GOT3 (cell line): ENCODE measurements around the gene C11orf65.
"Not testable (repeated sequence)": the region's sequence is repeated elsewhere in the genome, so short reads cannot be mapped to it uniquely, and the experiment has no call there.

Experiments used
- DNase-seq: peaks from one replicate; lab custom pipeline; 2025; ENCODE audit warnings: mixed read lengths; lab: John Stamatoyannopoulos, UW

The C11orf65 gene

DNA sequence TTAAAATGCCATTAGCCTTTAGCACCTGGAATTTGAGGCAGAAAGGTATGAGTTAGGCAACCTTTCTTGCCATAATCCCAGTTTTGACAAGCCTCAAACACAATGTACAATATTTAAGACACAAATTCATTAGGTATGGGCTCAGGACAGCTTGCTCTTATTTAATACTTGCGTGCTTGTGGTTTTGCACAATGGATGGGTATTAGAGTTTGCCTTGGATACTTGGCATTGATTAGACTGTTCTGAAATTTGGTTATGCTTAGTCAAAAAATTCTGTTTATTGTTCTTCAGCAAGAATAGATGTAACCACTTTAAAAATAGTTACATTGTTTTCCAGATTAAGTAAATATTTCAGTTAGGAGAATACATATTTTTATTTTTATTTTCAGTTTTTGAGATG, 5.4 kb upstream of the C11orf65 start:
- no peak for DNase-seq

DNA sequence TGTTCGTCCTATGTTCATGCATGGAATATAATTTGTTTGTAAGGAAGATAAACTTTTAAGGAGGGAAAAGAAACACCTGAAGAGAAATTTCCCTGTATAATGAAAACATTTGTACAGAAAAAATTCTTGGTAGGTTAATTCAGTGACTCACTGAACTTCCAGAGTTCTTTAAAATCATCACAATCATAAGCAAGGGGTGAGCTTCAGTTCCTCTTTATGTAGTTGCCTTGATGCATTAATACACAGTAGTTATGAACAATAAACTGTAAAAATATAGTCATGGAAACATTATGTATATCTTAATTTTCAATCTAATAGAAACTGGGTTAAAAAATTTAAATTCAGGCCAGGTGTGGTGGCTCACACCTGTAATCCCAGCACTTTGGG, 1.1 kb upstream of the C11orf65 start:
- no peak for DNase-seq

DNA sequence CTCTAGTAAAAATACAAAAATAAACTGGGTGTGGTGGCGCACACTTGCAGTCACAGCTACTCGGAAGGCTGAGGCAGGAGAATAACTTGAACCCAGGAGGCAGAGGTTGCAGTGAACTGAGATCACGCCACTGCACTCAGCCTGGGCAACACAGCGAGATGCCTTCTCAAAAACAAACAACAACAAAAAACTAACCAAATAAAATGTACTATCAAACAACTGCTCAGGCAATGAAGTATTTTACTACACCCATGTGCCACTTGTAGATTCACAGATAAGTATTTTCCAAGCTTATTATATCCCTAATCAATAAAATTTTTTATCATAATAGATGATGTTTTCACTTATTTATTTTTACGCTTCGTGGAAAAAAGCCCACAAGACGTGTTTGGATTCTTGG, 924 bp downstream of the C11orf65 start:
- no peak for DNase-seq

DNA sequence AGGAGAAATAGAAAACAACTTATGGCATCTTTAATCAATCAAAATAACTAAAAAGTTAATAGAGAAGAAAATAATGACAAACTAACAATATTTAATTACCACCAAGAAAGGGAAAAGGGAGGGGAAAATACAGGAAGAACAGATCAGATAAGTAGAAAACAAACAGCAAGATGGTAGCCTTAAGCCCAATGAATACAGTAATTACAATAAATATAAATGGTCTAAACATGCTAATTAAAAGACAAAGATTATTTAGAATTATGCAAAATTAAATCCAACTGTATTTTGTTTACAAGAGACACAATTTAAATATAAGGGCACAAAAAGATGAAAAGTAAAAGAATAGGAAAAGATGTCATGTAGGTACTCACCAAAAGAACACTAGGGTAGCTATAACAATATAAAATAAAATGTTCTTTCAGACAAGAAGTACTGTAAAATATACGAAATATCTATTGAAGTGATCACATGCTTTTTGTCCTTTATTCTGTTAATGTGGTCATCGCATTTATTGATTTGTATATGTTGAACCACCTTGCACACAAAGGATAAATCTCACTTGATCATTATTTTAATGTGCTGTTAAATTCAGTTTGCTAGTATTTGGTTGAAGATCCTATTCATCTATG, 14.0 kb downstream of the C11orf65 start:
- DNase-seq: no peak

DNA sequence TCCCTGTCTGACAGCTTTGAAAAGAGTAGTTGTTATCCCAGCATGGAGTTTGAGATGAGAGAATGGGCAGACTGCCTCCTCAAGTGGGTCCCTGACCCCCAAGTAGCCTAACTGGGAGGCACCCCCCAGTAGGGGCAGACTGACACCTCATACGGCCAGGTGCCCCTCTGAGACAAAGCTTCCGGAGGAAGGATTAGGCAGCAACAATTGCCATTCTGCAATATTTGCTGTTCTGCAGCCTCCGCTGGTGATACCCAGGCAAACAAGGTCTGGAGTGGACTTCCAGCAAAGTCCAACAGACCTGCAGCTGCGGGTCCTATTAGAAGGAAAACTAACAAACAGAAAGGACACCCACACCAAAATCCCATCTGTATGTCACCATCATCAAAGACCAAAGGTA, 25.9 kb downstream of the C11orf65 start:
- not testable (repeated sequence) for DNase-seq

DNA sequence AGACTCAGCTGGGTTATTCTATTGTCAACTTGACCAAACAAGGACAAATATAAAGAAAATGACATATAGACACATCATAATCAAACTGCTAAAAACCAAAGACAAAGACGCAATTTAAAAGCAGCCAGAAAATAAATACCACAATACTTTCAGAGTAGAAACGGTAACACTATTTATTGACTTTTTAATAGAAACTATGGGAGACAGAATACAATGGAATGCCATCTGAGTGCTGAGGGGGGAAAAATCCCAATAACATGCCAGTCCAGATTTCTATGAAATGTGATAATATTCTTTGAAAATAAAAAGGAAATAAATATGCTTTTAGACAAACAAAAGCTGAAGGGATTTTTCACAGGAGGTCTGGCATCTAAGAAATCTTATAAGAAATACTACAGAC, 30.7 kb downstream of the C11orf65 start:
- DNase-seq: no peak

DNA sequence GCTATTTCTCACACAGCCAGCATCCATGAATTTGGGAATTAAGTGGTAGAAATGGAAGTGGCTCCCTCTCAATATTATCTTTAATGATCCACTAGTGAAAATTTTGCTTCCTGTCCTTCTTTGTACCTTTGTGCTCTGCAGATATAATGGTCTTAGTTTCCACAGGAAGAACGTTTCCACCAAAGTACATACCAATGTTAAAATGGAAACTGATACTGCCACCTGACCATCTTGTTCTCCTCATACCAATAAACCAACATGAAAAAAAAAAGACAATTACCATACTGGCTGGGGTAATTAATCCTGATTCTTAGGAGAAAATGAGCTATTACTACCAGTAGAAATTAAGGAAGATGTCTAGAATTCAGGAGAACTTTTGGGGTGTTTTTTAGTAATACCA, 32.3 kb downstream of the C11orf65 start:
- no peak for DNase-seq

DNA sequence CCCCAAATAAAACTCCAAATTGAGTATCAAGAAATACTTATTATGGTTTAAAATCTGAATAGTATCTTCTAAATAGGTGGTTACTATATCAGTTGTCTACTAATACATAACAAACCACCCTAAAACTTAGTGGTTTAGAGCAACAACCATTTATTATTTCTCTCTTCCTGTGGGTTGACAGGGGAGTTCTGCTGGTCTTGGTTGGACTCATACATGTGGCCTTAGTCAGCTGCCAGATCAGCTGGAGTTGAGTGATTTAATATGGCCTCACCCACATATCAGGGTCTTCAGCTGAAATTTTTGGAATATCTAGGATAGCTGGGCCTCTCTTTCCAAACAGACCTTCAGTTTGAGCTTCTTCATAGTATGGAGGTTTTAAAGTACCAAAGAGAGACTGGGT, 34.5 kb downstream of the C11orf65 start:
- DNase-seq: no peak

DNA sequence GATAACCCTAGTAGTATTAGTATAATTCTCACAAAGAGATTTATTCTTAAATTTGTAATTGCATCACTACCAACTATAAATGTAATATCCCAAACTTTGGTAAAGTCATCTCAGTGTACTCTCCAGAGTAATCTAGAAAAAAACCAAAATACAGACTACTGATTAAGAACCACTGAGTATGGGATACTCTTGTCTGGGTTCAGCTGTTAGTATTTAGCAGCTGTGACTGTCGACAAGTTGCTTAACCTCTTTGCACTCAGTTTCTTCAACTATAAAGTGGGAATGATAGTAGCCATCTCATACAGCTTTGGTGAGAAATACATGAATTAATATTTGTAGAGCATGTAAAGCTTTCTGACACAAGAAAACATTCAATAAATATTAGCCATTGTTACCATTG, 35.3 kb downstream of the C11orf65 start:
- DNase-seq: no peak

DNA sequence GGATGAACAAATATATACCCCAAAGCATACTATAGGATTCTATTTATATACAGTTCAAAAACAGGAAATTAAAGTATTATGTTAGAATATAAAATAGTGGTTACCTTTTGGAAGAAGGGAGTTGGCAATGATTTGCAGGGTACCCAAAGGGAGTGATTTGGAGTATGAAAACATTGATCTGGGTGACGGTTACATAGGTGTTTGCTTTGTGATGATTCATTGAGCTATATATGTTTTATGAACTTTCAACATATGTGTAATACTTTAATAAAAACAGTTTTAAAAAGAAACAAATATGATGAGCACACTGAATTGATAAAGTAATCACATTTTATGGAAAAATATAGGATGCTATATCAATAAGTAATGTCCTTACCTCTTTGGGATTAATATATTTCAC, 36.0 kb downstream of the C11orf65 start:
- no peak for DNase-seq

DNA sequence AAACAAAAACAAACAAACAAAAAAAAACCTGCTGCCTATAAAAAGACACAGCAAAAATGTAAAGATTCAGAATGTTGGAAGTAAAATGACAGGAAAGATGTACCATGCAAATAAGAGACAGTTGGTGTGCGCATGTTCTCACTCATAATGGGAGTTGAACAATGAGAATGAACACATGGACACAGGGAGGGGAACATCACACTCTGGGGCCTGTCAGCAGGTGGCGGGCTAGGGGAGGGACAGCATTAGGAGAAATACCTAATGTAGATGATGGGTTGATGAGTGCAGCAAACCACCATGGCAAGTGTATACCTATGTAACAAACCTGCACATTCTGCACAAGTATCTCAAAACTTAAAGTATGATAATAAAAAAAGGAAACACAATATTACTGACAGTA, 49.8 kb downstream of the C11orf65 start:
- not testable (repeated sequence) for DNase-seq

DNA sequence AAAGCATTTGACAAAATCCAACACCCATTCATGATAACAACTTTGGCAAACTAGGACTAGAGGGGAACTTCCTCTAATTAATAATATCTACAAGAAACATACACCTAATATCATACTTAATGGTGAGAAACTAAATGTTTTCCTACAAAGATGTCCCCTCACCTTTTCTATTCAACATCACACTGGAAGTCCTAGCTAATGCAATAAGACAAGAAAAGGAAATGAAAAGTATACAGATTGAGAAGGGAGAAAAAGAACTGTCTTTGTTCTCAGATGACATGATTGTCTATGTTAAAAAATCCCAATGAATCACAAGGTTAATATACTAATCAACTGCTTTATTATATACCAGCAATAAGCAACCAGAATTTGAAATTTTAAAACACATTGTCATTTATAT, 52.4 kb downstream of the C11orf65 start:
- DNase-seq: no peak

DNA sequence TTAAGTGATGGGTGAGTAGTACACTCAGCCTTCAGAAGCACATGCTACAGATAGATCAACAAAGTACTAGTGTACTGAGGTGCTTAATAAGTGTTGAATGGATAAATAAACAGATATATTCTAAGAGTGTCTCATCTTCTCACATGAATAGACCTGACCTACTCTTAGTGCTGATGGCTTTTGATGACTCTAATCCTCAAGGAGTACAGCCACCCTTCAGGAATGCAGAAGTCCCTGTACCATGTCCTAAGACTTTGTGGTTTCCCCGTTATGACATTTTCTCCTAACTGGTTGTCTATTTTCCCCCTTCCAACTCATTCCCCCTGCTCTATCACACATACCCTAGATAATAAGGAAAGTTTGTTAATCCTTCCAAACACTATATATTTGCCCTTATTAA, 61.6 kb downstream of the C11orf65 start:
- no peak for DNase-seq

DNA sequence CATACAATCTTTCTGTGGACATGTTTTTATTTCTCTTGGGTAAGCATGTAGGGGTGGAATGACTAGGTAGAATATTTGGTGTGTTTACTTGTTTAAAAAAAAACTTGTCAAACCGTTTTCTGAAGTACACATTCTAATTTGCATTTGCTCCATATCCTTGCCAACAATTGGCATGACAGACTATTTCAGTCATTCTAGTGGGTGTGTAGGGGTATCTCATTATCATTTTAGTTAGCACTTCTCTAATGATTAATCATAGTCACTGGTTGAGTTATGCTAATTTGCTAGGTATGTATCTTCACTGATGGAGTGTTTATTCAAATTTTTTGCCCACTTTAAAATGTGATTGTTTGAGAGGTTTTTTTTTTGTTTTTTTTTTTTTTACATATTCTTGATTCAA, 64.3 kb downstream of the C11orf65 start:
- no peak for DNase-seq

DNA sequence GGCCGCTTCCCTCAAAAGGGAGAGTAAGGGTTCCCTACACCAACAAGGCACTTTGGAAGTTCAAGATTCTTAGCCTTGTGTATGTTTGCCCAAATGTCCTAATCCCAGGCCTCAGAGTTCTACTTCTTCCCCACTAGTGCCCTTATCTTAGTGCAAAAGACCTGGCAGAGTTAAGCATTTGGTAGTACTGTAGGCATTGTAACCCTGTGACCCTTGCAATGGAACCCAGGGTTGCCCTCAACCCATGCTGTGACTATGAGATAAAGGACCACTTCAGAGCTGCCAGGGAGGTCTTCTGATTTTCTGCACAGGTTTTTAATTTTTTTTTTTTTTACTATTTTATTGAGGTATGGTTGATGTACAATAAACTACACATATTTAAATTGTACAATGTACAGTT, 65.1 kb downstream of the C11orf65 start:
- DNase-seq: no peak

DNA sequence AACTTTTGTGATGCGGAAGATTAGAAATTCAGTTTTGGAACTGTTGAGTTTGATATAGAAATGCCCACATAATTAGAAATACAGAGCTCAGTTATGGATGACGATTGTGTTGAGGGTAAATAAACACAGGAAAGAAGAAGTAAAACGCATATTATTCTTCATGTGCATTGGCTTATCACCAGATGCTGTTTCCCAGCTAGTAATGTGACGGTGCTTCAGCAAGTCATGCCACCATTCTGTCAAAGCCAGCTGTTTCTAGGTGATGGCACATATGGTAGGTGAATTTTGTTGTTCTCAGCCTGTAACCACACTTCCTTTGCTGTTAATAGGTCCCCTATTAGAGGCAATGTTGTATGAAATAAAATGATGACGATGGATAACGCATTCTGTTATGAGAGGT, 68.9 kb downstream of the C11orf65 start:
- DNase-seq: no peak

DNA sequence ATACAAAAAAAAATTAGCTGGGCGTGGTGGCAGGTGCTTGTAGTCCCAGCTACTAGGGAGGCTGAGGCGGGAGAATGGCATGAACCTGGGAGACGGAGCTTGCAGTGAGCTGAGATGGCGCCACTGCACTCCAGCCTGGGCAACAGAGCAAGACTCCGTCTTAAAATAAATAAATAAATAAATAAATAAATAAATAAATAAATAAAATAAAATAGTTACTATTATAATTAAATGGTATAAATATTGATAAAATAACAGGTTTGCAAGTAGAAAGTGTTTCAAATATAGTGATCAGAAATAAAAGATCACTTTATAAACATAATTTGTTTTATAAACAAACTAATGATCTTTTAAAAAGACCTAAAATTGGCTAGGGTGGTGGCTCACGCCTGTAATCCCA, 70.7 kb downstream of the C11orf65 start:
- not testable (repeated sequence) for DNase-seq

DNA sequence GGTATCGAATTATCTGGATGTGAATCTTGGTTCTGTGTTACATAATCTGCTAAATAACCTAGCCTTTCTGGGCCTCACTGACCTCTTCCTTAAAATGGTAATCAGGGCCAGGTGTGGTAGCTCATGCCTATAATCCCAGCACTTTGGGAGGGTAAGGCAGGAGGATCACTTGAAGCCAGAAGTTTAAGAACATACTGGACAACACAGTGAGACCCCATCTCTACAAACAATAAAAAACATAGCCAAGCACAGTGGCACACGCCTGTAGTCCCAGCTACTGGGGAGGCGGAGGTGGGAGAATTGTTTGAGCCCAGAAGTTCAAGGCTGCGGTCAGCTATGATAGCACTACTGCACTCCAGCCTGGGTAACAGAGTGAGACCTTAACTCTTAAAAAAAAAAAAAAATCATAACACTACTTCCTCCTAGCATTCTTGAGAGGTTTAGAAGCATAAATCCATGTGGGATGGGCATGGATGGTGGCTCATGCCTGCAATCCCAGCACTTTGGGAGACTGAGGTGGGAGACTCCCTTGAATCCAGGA, 72.5 kb downstream of the C11orf65 start:
- no peak for DNase-seq

DNA sequence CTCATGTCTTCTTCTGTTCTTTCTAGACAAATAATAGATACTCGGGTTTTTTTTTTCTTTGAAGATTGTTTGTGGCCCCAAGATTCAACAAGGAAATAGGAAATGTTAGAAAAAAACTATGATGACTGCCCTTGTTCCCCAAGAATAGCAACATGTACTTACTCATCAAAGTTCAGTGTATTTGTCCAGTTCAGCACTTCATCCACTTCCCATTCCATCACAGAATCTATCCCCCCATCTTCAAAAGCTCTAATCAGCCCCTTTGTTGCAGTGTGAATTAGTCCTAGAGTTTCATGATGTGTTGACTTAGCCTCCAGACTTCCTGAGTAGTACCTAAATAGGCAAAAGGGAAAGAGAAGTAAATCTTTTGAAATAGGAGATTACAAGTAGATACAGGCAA, 74.3 kb downstream of the C11orf65 start:
- no peak for DNase-seq

DNA sequence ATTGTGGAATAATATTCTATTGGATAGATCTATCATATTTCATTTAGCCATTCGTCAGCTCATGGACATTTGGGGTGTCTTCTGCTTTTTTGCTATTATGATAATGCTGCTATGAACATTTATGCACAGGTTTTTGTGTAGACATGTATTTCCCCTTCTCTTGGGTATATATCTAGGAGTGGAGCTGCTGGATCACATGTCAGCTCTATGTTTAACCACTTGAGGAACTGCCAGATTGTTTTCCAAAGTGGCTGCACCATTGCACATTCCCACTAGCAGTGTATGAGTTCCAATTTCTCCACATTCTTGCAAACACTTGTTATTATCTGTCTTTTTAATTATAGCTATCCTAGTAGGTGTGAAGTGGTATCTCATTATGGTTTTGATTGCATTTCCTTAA, 75.0 kb downstream of the C11orf65 start:
- no peak for DNase-seq

DNA sequence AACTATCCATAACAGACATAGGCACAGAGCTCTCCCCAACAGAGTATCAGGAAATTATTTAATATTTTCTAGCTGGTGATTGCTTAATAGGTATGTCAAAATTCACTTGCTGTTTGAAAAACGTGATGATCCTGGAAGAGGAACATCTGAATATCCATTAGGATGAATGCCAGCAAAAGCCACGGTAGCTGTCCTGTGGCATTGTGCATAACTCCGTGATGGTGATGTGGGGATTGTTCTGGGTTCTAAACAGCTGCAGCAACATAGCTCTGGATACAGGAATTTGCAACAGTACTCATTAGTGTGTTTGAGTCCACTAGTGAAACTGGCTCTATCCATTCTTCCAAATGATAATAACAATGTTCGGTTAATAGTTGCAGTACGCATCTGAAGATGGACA, 78.8 kb downstream of the C11orf65 start:
- DNase-seq: no peak

DNA sequence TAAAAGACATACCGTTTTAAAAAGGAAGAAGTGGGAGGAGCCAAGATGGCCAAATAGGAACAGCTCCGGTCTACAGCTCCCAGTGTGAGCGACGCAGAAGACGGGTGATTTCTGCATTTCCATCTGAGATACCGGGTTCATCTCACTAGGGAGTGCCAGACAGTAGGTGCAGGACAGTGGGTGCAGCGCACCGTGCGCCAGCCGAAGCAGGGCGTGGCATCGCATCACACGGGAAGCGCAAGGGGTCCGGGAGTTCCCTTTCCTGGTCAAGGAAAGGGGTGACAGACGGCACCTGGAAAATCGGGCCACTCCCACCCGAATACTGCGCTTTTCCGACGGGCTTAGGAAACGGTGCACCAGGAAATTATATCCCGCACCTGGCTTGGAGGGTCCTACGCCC, 93.8 kb downstream of the C11orf65 start:
- not testable (repeated sequence) for DNase-seq

DNA sequence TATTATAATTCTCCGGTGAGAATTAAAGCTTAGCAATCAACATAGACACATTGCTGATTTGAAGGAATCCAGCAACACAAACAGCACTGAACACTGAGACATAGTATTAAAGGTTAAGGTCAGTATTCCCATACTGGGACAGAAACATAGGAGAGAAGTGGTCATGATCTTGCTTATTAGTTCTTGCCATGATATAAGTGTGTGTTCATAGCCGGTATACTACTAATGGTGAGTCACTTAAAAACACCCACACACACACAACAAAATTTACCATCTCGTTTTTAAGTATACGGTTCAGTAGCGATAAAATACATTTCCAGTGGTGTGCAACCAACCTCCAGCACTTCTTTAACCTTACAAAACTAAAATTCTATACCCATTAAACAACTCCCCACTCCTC, 96.3 kb downstream of the C11orf65 start:
- DNase-seq: no peak

DNA sequence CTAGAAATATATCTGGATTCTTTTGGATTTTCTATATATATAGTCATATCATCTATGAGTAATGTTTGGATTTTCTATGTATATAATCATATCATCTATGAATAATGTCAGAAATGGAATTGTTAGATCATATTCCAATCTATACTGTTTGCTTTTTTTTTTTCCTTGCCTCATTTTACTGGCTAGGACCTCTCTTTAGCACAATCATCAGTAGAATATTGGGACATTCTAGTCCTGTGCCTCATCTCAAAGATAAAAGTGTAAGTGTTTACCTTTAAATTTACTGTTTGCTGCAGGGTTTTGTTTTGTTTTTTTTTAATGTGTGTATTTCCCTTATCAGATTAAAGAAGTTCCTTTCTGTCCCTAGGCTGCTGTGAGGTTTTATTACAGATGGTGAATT, 97.0 kb downstream of the C11orf65 start:
- no peak for DNase-seq

DNA sequence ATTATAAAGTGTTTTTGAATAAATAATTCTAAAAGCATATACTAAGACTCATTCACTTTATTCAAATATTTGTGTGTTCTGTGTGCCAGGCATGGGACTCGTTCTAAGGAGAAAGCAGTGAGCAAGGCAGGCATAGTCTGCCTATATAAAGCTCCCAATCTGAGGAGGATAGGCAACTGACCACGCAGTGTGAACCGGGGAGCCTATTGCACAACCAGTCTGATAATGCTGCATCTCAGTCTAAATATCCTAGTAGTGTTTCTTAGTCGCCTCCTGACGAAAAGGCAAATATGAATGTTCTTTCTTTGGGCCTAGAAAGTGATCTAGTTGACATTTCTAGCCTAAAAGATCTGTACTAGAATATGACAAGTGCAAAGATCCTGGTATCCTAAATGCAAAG, 98.3 kb downstream of the C11orf65 start:
- no peak for DNase-seq
